GM19467 (cell line): Measurements from ENCODE around the gene CEP112.
"Not testable (repeated sequence)": the region's sequence is repeated elsewhere in the genome, so short reads cannot be mapped to it uniquely, and the experiment has no call there.

Experiments
- ATAC-seq: cut with Tn5 transposase; IDR thresholded peaks from one replicate; pipeline ENCODE4 v1.9.1; 2021; ENCODE audit warnings: mild to moderate bottlenecking, moderate library complexity; ENCODE audit not compliant: unreplicated experiment

The CEP112 gene

GRCh38 chr17:65745241-65745640 lies 446.7 kb downstream of the CEP112 start:
- ATAC-seq: no peak

GRCh38 chr17:65743308-65743655 lies 448.7 kb downstream of the CEP112 start:
- no peak for ATAC-seq

- ATAC-seq: no peak
Observed at GRCh38 chr17:65742403-65743307, 449.3 kb downstream of the CEP112 start.

GRCh38 chr17:65741710-65742109 lies 450.2 kb downstream of the CEP112 start:
- no peak for ATAC-seq

GRCh38 chr17:65739034-65739433 lies 452.9 kb downstream of the CEP112 start:
- ATAC-seq: no peak

- ATAC-seq: no peak
Observed at GRCh38 chr17:65737451-65737850, 454.5 kb downstream of the CEP112 start.

GRCh38 chr17:65733314-65733713 lies 458.6 kb downstream of the CEP112 start:
- ATAC-seq: no peak

- not testable (repeated sequence) for ATAC-seq
Observed at GRCh38 chr17:65732667-65733066, 459.3 kb downstream of the CEP112 start.

GRCh38 chr17:65730711-65731169 lies 461.2 kb downstream of the CEP112 start:
- ATAC-seq: no peak

GRCh38 chr17:65729207-65729606 lies 462.7 kb downstream of the CEP112 start:
- no peak for ATAC-seq

GRCh38 chr17:65727832-65728231 lies 464.1 kb downstream of the CEP112 start:
- no peak for ATAC-seq

- ATAC-seq: no peak
Observed at GRCh38 chr17:65727246-65727645, 464.7 kb downstream of the CEP112 start.

- ATAC-seq: no peak
Observed at GRCh38 chr17:65723431-65724151, 468.3 kb downstream of the CEP112 start.

- no peak for ATAC-seq
Observed at GRCh38 chr17:65718601-65719000, 473.3 kb downstream of the CEP112 start.

GRCh38 chr17:65712383-65713267 lies 479.3 kb downstream of the CEP112 start:
- ATAC-seq: no peak

GRCh38 chr17:65711671-65712276 lies 480.2 kb downstream of the CEP112 start:
- ATAC-seq: no peak

GRCh38 chr17:65707780-65708179 lies 484.2 kb downstream of the CEP112 start:
- no peak for ATAC-seq

- ATAC-seq: no peak
Observed at GRCh38 chr17:65704731-65705130, 487.2 kb downstream of the CEP112 start.

- no peak for ATAC-seq
Observed at GRCh38 chr17:65703891-65704290, 488.0 kb downstream of the CEP112 start.

GRCh38 chr17:65699459-65699858 lies 492.5 kb downstream of the CEP112 start:
- ATAC-seq: no peak
